Measurements from ENCODE around the gene SPRR1B. TPM values are rescaled to one million over a fixed set of nuclear protein-coding genes. Genes with fewer than 3 reads are reported as not detected.

The SPRR1B gene
- total RNA-seq, 1 experiment from 2014 or later: 0.66 TPM

DNA sequence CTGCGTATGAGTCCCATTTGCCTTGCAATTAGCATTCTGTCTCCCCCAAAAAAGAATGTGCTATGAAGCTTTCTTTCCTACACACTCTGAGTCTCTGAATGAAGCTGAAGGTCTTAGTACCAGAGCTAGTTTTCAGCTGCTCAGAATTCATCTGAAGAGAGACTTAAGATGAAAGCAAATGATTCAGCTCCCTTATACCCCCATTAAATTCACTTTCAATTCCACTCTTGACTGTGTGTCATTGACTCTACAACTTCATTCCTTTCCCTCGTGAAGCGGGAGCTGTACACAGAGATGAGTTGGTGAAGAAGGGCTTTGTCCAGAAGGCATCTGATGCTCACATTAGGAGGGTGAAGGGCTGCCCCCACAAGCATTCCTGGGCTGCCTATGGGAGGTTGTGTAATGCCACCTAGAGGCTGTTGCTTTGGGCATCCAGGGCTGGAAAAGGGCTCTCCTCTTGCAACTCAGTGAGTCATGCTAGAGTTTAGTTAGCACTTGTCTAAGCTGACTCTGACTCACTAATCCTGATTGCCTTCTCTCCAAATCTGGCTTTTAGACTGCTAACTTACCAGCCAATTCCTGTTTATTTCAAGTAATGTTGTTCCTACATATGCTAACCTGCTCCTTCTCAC, 1.8 kb downstream of the SPRR1B start:
- no peak overlapping the region for H3K9ac ChIP-seq (ENCODE audit: low read length)
- ATAC-seq (peak; percentile 98), DNase-seq (ENCODE audit: low read depth, low spot score) (peak; percentile 36)
- no peak overlapping the region for H2AFZ ChIP-seq (ENCODE audit: low read depth, low read length, poor library complexity, severe bottlenecking)
- H4K20me1 ChIP-seq (ENCODE audit: insufficient read depth): no peaks in the 10 kb centered on the region
- no peak for TF ChIP-seq TCF7L2 (IDR thresholded peaks at IDR 0.05; ENCODE audit: borderline replicate concordance, extremely low read depth, insufficient read depth, insufficient read length)
- TF ChIP-seq CBX3 (IDR thresholded peaks at IDR 0.05; ENCODE audit: low read depth): no peak
- TF ChIP-seq ELF1 (IDR thresholded peaks at IDR 0.05; ENCODE audit: borderline replicate concordance, low read depth): no peak
- peak; percentile 65 for TF ChIP-seq RAD21 (IDR thresholded peaks at IDR 0.05; ENCODE audit: low read depth)
- TF ChIP-seq SRF (IDR thresholded peaks at IDR 0.05; ENCODE audit: low read depth): 0 out of 2 replicates have a peak, but pooled peaks have one; percentile 18
- peak; percentile 50 for TF ChIP-seq CEBPB (IDR thresholded peaks at IDR 0.05; ENCODE audit: low read depth)
- peak; percentile 46 for TF ChIP-seq FOSL1 (IDR thresholded peaks at IDR 0.05; ENCODE audit: low read depth)
- TF ChIP-seq REST (IDR thresholded peaks at IDR 0.05; ENCODE audit: low read depth): no peak
- no peak for TF ChIP-seq YY1 (IDR thresholded peaks at IDR 0.05; ENCODE audit: extremely low read depth, insufficient replicate concordance, low read depth, low read length)
- TF ChIP-seq, protein P1, sequence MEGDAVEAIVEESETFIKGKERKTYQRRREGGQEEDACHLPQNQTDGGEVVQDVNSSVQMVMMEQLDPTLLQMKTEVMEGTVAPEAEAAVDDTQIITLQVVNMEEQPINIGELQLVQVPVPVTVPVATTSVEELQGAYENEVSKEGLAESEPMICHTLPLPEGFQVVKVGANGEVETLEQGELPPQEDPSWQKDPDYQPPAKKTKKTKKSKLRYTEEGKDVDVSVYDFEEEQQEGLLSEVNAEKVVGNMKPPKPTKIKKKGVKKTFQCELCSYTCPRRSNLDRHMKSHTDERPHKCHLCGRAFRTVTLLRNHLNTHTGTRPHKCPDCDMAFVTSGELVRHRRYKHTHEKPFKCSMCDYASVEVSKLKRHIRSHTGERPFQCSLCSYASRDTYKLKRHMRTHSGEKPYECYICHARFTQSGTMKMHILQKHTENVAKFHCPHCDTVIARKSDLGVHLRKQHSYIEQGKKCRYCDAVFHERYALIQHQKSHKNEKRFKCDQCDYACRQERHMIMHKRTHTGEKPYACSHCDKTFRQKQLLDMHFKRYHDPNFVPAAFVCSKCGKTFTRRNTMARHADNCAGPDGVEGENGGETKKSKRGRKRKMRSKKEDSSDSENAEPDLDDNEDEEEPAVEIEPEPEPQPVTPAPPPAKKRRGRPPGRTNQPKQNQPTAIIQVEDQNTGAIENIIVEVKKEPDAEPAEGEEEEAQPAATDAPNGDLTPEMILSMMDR (IDR thresholded peaks at IDR 0.05 in 2 of 3, conservative IDR thresholded peaks at IDR 0.05 in 1 of 3; ENCODE audit: borderline replicate concordance in 1 of 3, insufficient read depth in 1 of 3, low read depth in 2 of 3, low read length in 2 of 3): peak; percentile 37 to 56 (median 53); a peak in 5 of 6 replicates
- no peak for TF ChIP-seq POLR2A (IDR thresholded peaks at IDR 0.05; ENCODE audit: borderline replicate concordance, extremely low read depth, insufficient read depth, insufficient read length)
- ChIA-PET RAD21 (ENCODE audit: low non-redundant PET in 1 of 2, low total read pairs in 2 of 2, uncharacterized antibody in 2 of 2, unreplicated experiment in 2 of 2) (interaction anchor here (0.6 kb wide), 2 partner anchors 113 to 115 kb away, joined by 3 read pairs; no protein-coding TSS in a partner anchor), POLR2A (no interaction called here), CTCF (interaction anchor here (1.1 kb wide), 1 partner anchor 160 kb away, joined by 3 read pairs; no protein-coding TSS in a partner anchor)
- H3K27me3 ChIP-seq (ENCODE audit: insufficient read depth, low read length): peaks cover 7% of the 10 kb centered on the region
- H3K79me2 ChIP-seq (ENCODE audit: insufficient read depth, low read length): no peaks in the 10 kb centered on the region
- no peak overlapping the region for H3K4me3 ChIP-seq (replicated peaks in 1 of 2; ENCODE audit: low read depth in 1 of 2, low read length in 2 of 2)
- BruUV-seq (replicated peaks): no TSS peak
- no peaks in the 10 kb centered on the region for H3K9me2 ChIP-seq (ENCODE audit: insufficient read depth)
- H3K4me2 ChIP-seq (ENCODE audit: low read length): no peak overlapping the region
- no peaks in the 10 kb centered on the region for H3K36me3 ChIP-seq (ENCODE audit: control insufficient read depth in 1 of 2, insufficient read depth in 2 of 2, low read length in 2 of 2)
- H3K27ac ChIP-seq (ENCODE audit: low read depth, low read length): no peak overlapping the region
- peaks cover 0 to 6% of the 10 kb centered on the region in 2 experiments; a peak in 1 of 4 replicates for H3K4me1 ChIP-seq (ENCODE audit: control insufficient read depth in 1 of 2, insufficient read depth in 2 of 2, low read length in 2 of 2)
- no peaks in the 10 kb centered on the region for H3K9me3 ChIP-seq (ENCODE audit: control insufficient read depth in 1 of 2, insufficient read depth in 1 of 2, low read depth in 1 of 2, low read length in 2 of 2)
- intact Hi-C loops (cut with micrococcal nuclease): loop anchor here (5.0 kb wide), 2 partner anchors 160 to 380 kb away; no protein-coding TSS in a partner anchor

Measured in HCT116 (cell line).